NCI-H2227 (cell line): ENCODE results near the gene NUP37.
"Not testable (repeated sequence)": the region's sequence is repeated elsewhere in the genome, so short reads cannot be mapped to it uniquely, and the experiment has no call there.

Source experiments
- DNase-seq: peaks from one replicate; lab custom pipeline; 2025; ENCODE audit not compliant: unreplicated experiment; lab: John Stamatoyannopoulos, UW

NUP37 gene, protein sequence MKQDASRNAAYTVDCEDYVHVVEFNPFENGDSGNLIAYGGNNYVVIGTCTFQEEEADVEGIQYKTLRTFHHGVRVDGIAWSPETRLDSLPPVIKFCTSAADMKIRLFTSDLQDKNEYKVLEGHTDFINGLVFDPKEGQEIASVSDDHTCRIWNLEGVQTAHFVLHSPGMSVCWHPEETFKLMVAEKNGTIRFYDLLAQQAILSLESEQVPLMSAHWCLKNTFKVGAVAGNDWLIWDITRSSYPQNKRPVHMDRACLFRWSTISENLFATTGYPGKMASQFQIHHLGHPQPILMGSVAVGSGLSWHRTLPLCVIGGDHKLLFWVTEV

DNA sequence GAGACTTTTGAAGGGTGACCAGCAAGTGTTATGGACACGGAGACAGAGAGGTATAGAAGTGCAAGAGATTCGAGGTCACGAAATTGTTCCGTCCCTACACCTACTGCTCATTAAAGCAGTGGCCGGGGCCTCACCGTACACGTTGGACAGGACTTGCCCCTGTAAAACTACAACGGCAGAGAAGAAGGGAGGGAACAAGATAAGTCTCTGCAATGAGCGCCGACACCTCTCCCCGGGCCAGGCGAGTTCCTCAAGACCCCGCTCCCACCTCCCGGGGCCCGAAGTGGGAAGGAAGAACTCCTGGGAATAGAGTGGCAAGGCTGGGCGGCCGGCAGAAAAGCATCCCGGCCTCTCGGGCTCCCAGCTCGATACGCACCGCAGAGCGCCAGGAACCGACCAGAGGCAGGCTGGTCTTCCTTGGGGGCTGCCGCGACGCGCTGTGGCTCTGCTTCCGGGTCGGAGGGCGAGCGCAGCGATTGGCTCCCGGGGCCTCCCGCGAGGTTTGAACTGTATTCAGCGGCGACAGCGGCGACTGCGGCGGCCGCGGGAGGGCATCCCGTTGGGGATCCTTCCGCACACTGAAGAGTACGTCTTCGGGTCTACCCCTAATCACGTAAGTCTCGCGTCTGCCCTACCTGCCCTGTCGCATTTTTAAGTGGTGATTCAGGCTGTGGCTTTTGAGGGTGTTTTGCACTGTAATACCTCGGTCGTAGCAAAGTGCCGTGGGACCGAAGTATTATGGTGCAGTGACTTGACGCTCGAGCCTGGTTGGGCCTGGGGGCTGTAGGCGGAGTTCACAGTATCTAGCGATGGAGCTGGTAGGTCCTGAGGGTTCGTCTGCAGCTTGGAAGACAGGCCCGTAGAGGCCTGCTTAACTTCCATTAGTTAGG is at the start of gene NUP37, which contains the start of gene PARPBP:
Gene NUP37, minus strand, starts transcription at position 441 of the 890 bp plus-strand sequence. CDS start 1,596 bp downstream, outside the sequence.
Gene PARPBP, plus strand, starts transcription at position 510 of the 890 bp plus-strand sequence. CDS start 3,706 bp downstream, outside the sequence.
- peak; percentile 94 for DNase-seq

DNA sequence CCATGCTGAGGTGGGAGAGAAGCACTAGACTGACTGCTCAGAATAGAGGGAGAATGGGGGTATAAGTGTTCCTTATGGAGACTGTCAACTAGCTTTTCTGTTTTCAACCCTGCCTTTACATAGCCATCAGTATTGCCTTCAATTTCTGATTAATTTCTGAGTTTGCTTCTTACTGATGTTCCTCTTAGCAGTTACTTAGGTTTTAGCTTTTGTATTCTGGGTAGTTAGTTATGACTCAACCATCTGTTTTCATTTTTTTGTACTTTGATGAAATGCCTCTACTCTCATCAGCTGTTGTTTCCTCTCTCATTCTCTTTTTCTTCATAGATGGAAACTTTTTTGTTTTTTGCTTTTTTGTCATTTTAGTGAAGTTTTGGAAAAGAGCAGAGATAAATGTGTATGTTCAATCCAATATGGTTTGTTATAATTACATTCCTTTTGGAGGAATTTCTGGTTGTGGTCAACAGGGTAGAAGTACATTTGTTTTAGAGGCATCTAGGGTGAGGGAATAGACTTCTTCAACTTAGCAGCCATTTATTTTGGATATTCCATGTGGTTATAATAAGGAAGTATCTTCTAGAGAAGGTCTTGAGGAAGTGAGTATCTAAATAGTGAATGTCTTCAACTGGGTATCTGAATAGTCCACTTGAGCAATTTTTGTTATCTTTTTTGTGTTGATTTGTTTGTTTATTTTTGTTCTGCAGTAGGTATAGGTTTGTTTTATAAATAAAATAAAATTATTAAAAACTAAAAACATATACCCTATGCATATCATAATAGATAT is 48.1 kb upstream of the NUP37 start:
- no peak for DNase-seq

DNA sequence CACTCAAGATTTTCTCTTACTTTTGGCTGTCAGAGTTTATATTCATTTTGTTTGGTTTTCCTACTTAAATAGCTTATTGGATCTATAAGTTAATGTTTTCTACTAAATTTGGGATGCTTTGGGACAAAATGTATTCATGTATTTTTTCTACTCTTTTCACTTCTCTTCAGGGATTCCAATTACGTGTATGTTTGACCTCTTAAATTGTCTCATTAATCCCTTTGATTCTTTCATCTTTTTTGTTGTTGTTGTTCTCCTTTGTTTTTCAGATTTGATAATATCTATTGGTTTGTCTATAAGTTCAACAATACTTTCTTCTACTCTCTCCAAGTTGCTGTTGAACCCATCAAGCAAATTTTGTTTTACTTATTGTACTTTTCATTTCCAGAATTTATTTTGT is 43.5 kb upstream of the NUP37 start:
- no peak for DNase-seq

DNA sequence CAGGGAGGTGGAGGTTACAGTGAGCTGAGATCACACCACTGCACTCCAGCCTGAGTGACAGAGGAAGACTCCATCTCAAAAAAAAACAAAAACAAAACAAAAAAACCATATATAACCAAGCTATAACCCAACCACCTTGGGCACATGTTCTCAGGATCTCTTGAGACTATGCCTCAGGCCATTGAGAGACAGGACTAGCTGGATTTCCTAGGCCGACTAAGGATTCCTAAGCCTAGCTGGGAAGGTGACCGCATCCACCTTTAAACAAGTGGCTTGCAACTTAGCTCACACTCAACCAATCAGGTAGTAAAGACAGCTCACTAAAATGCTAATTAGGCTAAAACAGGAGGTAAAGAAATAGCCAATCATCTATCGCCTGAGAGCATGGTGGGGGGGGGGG is 35.3 kb upstream of the NUP37 start:
- not testable (repeated sequence) for DNase-seq

DNA sequence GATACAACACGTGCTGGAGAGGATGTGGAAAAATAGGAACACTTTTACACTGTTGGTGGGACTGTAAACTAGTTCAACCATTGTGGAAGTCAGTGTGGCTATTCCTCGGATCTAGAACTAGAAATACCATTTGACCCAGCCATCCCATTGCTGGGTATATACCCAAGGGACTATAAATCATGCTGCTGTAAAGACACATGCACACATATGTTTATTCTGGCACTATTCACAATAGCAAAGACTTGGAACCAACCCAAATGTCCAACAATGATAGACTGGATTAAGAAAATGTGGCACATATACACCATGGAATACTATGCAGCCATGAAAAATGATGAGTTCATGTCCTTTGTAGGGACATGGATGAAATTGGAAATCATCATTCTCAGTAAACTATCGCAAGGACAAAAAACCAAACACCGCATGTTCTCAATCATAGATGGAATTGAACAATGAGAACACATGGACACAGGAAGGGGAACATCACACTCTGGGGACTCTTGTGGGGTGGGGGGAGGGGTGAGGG is 27.2 kb upstream of the NUP37 start:
- not testable (repeated sequence) for DNase-seq

DNA sequence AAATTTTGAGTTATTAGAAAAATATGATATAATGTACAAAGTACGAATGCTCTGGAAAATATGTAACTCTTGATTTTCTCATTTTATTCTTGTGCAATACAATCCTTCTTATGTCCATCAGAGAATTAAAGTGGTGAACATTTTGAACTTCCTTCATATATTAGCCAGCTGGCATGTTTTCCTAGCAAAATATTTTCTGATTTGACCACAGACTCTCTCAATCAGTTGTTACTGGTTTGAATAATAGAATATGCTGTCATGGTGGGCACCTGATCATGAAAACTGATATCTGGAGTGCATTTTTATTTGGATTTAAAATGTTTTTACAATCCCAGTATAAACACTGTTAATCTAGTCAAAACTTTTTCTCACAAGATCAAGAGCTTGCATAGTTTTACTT is 24.3 kb upstream of the NUP37 start:
- no peak for DNase-seq

DNA sequence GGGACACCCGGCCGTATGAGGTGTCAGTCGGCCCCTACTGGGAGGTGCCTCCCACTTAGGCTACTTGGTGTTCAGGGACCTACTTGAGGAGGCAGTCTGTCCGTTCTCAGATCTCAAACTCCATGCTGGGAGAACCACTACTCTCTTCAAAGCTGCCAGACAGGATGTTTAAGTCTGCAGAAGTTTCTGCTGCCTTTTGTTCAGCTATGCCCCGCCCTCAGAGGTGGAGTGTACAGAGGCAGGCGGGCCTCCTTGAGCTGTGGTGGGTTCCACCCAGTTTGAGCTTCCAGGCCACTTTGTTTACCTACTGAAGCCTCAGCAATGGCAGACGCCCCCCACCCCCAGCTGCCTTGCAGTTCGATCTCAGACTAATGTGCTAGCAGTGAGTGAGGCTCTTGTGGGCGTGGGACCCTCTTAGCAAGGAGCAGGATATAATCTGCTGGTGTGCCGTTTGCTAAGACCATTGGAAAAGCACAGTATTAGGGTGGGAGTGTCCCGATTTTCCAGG is 23.0 kb upstream of the NUP37 start:
- DNase-seq, result not testable (repeated sequence)

DNA sequence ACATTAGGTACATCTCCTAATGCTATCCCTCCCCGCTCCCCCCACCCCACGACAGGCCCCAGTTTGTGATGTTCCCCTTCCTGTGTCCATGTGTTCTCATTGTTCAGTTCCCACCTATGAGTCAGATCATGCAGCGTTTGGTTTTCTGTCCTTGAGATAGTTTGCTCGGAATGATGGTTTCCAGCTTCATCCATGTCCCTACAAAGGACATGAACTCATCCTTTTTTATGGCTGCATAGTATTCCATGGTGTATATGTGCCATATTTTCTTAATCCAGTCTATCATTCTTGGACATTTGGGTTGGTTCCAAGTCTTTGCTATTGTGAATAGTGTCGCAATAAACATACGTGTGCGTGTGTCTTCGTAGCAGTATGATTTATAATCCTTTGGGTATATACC is 17.7 kb upstream of the NUP37 start:
- not testable (repeated sequence) for DNase-seq

DNA sequence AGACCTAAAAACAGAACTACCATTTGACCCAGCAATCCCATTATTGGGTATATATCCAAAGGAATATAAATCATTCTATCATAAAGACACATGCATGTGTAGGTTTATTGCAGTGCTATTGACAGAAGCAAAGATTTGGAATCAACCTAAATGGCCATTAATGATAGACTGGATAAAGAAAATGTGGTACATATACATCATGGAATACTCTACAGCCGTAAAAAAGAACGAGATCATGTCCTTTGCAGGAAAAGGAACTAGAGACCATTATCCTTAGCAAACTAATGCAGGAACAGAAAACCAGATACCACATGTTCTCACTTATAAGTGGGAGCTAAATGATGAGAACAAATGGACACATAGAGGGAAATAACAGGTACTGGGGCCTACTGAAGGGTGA is 11.5 kb upstream of the NUP37 start:
- not testable (repeated sequence) for DNase-seq

DNA sequence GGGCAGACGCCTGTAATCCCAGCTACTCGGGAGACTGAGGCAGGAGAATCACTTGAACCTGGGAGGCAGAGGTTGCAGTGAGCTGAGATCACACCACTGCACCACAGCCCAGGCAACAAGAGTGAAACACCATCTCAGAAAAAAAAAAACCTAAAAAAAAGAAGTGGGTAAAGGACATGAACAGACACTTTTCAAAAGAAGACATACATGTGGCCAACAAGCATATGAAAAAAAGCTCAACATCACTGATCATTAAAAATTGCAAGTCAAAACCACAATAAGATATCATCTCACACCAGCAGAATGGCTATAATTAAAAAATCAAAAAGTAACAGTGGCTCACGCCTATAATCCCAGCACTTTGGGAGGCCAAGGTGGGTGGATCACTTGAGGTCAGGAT is 10.8 kb upstream of the NUP37 start:
- not testable (repeated sequence) for DNase-seq

DNA sequence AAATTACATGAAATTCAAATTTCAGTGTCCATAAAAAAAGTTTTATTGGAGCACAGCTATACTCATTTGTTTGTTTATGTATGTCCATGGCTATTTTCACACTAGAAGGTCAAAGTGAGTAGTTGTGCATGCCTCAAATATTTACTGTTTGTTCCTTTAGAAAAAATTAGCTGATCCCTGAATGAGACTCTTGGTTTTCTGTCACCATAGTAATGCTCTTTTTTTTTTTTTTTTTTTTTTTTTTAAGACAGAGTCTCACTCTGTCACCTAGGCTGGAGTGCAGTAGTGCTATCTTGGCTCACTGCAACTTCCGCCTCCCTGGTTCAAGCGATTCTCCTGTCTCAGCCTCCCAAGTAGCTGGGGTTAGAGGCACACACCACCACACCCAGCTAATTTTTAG is 1.4 kb upstream of the NUP37 start:
- not testable (repeated sequence) for DNase-seq

DNA sequence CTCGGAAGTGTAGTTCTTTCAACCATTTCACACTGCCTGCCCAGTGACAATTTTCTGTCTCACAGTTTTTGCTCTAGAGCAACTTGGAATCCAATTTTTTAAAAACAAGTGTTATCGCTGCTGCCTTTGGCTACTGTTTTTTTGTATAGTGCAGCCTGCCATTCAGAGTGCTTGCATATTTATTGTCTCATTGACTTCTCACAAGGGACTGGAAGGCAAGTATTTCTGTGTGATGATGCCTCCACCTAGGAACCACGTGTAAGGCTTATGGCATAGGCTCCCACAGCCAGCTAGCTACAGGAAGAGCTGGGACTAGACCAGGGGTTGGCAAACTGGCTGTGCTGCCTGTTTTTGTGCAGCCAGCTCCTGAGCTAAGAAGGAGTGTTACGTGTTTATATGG is 972 bp upstream of the NUP37 start:
- DNase-seq, result peak; percentile 31

DNA sequence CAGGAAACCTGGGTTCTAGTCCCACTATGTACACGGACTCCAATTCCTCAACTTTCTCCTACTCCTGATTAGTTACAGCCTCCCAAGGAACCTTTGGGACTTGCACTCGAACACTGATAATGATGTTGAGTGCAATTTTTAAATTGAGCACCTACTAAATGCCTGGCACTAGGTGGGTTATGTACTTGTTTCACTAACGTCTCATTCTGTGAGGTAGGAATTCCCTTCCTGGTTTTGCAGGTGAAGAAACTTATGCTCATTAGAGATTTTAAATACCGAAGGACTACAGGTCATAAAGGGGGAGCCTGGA is 605 bp upstream of the NUP37 start:
- DNase-seq, result no peak

DNA sequence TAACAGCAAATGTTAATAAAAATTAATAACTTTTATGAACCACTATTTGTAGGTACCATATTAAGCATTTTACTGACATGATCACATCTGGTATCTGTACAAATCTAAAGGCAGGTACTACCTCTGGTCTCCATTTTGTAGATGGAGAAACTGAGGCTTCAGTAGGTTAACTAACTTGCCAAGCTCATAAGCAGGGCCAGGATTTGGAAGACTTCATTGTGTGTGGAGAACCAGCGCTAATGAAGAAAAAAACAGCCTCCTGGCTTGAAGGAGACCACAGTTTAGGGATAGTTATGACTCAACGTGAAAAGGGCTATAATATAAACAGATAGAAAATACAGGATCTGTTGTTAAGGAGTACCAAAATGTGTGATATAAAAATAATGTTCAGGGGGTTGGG is 1.0 kb downstream of the NUP37 start:
- DNase-seq, result no peak

DNA sequence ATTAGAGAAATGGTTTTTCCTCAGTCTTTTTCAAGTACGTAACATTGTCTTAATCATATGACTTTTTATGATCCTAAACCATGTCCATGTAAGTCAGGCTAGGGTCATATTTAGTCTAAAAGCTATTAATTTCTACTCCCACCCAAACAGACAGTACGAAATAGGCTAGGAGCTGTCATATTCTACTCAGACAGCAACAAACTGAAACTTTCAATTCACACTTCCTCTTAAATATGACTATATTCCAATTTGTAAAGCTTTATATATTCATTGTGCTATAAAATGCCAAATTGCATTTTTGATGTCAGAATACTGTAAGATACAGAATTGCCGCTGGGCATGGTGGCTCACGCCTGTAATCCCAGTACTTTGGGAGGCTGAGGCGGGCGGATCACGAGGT is 3.5 kb downstream of the NUP37 start:
- DNase-seq, result no peak

DNA sequence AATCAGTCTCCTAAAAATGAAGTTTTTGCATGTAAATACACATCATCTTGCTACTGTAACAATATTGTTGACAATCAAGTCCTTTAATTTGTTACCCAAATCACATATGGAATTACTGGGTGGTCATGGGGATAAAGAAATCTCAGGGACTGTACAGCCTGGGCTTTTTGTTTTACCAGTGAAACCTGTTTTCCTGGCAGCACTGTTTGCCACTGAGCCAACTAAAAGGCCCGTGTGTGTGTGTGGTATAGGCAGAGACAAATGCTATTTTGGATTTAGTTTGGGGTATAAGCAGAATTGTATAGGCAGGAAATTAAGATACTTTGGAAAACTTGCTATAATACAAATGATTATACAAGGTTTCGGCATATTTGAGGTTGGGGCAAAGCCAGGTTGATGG is 5.7 kb downstream of the NUP37 start:
- DNase-seq, result no peak

DNA sequence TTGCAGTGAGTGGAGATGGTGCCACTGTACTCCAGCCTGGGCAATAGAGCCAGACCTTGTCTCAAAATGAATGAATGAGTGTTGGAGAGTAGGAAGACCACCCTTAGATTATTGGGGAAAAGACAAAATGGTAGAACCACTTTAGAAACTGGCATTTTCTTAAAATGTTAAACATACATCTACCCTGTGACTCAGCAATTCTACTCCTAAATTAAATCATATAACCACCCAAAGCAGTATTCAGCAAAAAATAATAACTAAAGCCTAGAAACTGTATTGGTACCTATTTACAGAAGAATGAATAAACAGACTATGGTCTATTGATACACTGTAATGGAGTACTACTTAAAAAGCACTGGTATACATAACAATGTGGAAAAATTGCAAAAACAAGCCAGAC is 9.1 kb downstream of the NUP37 start:
- no peak for DNase-seq

DNA sequence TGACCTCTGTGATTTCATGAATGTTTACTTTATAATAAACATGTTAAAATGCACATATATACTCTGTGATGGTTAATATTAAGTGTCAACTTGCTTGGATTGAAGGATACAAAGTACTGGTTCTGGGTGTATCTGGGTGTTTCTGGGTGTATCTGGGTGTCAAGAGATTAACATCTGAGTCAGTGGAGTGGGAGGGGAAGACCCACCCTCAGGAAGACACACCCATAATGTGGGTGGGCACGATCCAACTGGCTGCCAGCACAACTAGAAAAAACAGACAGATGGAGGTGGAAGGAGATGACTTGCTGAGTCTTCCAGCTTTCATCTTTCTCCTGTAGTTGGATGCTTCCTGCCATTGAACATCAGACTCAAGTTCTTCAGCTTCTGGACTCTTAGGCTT is 11.9 kb downstream of the NUP37 start:
- no peak for DNase-seq

DNA sequence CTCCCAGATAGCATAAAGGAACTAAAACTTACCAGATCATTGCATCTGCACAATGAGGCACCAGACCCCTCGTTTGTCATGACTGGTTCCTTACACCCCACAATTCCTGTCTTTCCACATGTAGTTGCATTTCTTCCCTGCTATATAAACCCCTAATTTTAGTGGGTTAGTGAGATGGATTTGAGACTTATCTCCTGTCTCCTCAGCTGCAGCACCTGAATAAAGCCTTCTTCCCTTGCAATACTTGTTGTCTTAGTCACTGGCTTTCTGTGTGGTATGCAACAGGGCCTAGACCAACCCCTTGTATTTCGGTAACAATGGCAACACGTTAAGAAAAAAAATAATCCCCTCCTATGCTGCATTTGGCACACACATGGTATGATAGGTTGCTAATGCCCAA is 13.0 kb downstream of the NUP37 start:
- no peak for DNase-seq

DNA sequence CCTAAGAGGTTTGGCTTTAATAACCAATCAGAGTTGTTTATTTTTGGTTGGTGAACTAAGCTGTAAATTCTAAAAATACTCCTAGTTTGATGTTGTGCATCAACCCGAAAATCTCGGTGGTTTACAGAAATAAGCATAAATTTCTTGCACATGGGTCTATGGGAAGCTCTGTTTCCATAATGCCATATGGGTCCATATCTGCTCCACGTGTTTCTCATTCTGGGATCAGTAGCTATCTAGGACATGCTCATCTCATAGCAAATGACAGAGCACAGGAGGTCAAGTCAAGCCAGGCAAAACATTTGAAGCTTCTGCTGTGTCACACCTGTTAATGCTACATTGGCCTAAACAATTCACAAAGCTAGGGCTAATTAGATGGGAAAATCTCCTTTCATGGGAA is 23.1 kb downstream of the NUP37 start:
- DNase-seq, result no peak

DNA sequence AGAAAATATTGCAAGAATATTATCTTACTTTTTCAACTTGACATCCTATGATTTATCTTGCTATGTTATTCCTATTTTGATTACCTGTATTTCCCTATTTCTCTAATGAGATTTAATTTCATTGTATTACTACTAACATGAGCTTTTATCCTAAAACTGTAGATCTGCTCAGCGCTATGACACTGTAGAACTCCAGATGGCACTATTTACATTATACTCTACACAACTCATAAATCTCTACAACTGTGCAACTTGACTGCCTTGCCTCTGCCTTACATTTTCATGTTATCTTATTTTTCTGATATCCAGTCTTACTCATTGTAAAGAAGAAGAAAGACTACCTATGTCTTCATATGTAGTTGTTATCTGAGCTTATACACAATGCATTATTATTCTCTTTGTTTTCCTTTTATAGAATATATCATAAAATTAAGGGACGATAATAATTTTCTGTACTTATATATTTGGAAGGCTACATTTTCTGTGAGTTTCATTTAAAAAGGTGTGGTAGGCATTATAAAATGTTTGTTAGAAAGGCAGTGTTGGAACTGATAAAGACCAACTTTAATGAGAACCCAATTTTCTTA is 24.1 kb downstream of the NUP37 start:
- peak; percentile 23 for DNase-seq
